ENCODE data around the gene HES1. TPM values are rescaled to one million over a fixed set of nuclear protein-coding genes. Genes with fewer than 3 reads are reported as not detected.

The HES1 gene
- total RNA-seq, 1 donor from 2014 or later, result 66.5 TPM

GRCh38 chr3:194120789-194121770 is 14.9 kb upstream of the HES1 start:
- no peak for DNase-seq (ENCODE audit: low spot score)
- Mint-ChIP-seq H3K36me3 (no peaks in the 10 kb centered on the region), H3K27ac (no peak overlapping the region), H3K4me3 (no peak overlapping the region), H3K9me3 (no peaks in the 10 kb centered on the region), H3K27me3 (ENCODE audit: insufficient read depth, low read depth) (peaks cover 14% of the 10 kb centered on the region), H3K4me1 (peaks cover 3% of the 10 kb centered on the region)
- no peaks in the 10 kb centered on the region for H3K27me3 ChIP-seq
- no peaks in the 10 kb centered on the region for H3F3A ChIP-seq (ENCODE audit: low read depth)
- no peaks in the 10 kb centered on the region for H3K4me1 ChIP-seq
- no peak overlapping the region for H3K4me2 ChIP-seq
- H3K4me3 ChIP-seq, result no peak overlapping the region
- H2AFZ ChIP-seq (replicated peaks), result no peak overlapping the region
- H3K9ac ChIP-seq, result no peak overlapping the region
- TF ChIP-seq EZH2 (IDR thresholded peaks at IDR 0.05), result no peak
- no peak for TF ChIP-seq CTCF (IDR thresholded peaks at IDR 0.05)
- TF ChIP-seq EZH2phosphoT487 (IDR thresholded peaks at IDR 0.05), result no peak
- no peaks in the 10 kb centered on the region for H3K36me3 ChIP-seq
- no peak overlapping the region for H3K27ac ChIP-seq
- no peaks in the 10 kb centered on the region for H3K9me3 ChIP-seq (ENCODE audit: low read depth)
- no peaks in the 10 kb centered on the region for H3K79me2 ChIP-seq (ENCODE audit: low read depth)
- H4K20me1 ChIP-seq (ENCODE audit: low read depth), result no peaks in the 10 kb centered on the region

- TF ChIP-seq EZH2 (IDR thresholded peaks at IDR 0.05) (no peak), EZH2phosphoT487 (IDR thresholded peaks at IDR 0.05) (no peak)
- Histone ChIP-seq H3K27me3 (no peaks in the 10 kb centered on the region), H2AFZ (replicated peaks) (no peak overlapping the region), H4K20me1 (ENCODE audit: low read depth) (no peaks in the 10 kb centered on the region), H3K4me2 (no peak overlapping the region), H3K27ac (no peak overlapping the region), H3K4me1 (no peaks in the 10 kb centered on the region), H3K9ac (no peak overlapping the region), H3K79me2 (ENCODE audit: low read depth) (no peaks in the 10 kb centered on the region), H3K9me3 (ENCODE audit: low read depth) (no peaks in the 10 kb centered on the region), H3K4me3 (no peak overlapping the region), H3F3A (ENCODE audit: low read depth) (peaks cover 3% of the 10 kb centered on the region), H3K36me3 (no peaks in the 10 kb centered on the region)
- peaks cover 3% of the 10 kb centered on the region for H3K4me1 Mint-ChIP-seq
- H3K27ac Mint-ChIP-seq, result no peak overlapping the region
- H3K36me3 Mint-ChIP-seq, result no peaks in the 10 kb centered on the region
- H3K9me3 Mint-ChIP-seq, result no peaks in the 10 kb centered on the region
- H3K4me3 Mint-ChIP-seq, result no peak overlapping the region
- peaks cover 14% of the 10 kb centered on the region for H3K27me3 Mint-ChIP-seq (ENCODE audit: insufficient read depth, low read depth)
- no peak for DNase-seq (ENCODE audit: low spot score)
Measured at GRCh38 chr3:194121891-194122631, 13.9 kb upstream of the HES1 start.

GRCh38 chr3:194123726-194124125 is 12.2 kb upstream of the HES1 start:
- H3K27ac ChIP-seq, result no peak overlapping the region
- H3K4me1 ChIP-seq, result no peaks in the 10 kb centered on the region
- no peaks in the 10 kb centered on the region for H3K9me3 Mint-ChIP-seq
- no peak overlapping the region for H3K4me3 ChIP-seq
- H3K4me1 Mint-ChIP-seq, result peaks cover 6% of the 10 kb centered on the region
- no peaks in the 10 kb centered on the region for H3K36me3 ChIP-seq
- no peak overlapping the region for H3K4me2 ChIP-seq
- no peak overlapping the region for H3K4me3 Mint-ChIP-seq
- peaks cover 13% of the 10 kb centered on the region for H3K27me3 Mint-ChIP-seq (ENCODE audit: insufficient read depth, low read depth)
- H3K9ac ChIP-seq, result no peak overlapping the region
- H3K27ac Mint-ChIP-seq, result no peak overlapping the region
- H4K20me1 ChIP-seq (ENCODE audit: low read depth), result no peaks in the 10 kb centered on the region
- DNase-seq (ENCODE audit: low spot score), result no peak
- no peak overlapping the region for H2AFZ ChIP-seq (replicated peaks)
- no peaks in the 10 kb centered on the region for H3K9me3 ChIP-seq (ENCODE audit: low read depth)
- TF ChIP-seq EZH2 (IDR thresholded peaks at IDR 0.05), result no peak
- TF ChIP-seq CTCF (IDR thresholded peaks at IDR 0.05), result no peak
- TF ChIP-seq EZH2phosphoT487 (IDR thresholded peaks at IDR 0.05), result no peak
- peaks cover 4% of the 10 kb centered on the region for H3F3A ChIP-seq (ENCODE audit: low read depth)
- no peaks in the 10 kb centered on the region for H3K79me2 ChIP-seq (ENCODE audit: low read depth)
- H3K36me3 Mint-ChIP-seq, result no peaks in the 10 kb centered on the region
- H3K27me3 ChIP-seq, result no peaks in the 10 kb centered on the region

Data from neural progenitor cell (in vitro differentiated cells).